ENCODE results near the gene ZNF521.

The ZNF521 gene

GRCh38 chr18:25144820-25145219 is 207.1 kb downstream of the ZNF521 start:
- no peaks in the 10 kb centered on the region for H3K9me2 ChIP-seq (replicated peaks; ENCODE audit: insufficient read depth, low read length)
- H3K4me2 ChIP-seq (ENCODE audit: low read depth, low read length, poor library complexity, severe bottlenecking) = no peak overlapping the region
- TF ChIP-seq CTCF (IDR thresholded peaks at IDR 0.05; ENCODE audit: insufficient read depth, low read length, poor library complexity, severe bottlenecking) (no peak), EZH2phosphoT487 (conservative IDR thresholded peaks at IDR 0.05; ENCODE audit: low read length) (no peak)
- no peaks in the 10 kb centered on the region for H3K36me3 ChIP-seq (ENCODE audit: low read length)
- no peak overlapping the region for H3K27ac ChIP-seq (ENCODE audit: low read depth, low read length)
- H3K4me3 ChIP-seq (ENCODE audit: insufficient read depth, low read length, poor library complexity, severe bottlenecking) = no peak overlapping the region
- no peaks in the 10 kb centered on the region for H4K20me1 ChIP-seq (ENCODE audit: low read depth, low read length)
- H3K79me2 ChIP-seq (ENCODE audit: insufficient read depth, low read length) = no peaks in the 10 kb centered on the region
- H3K27me3 ChIP-seq (ENCODE audit: low read length) = no peaks in the 10 kb centered on the region
- no peaks in the 10 kb centered on the region for H3K9me3 ChIP-seq (ENCODE audit: insufficient read depth, low read length)
- H3F3A ChIP-seq (ENCODE audit: insufficient read depth) = no peaks in the 10 kb centered on the region
- no peak overlapping the region for H3K9ac ChIP-seq (ENCODE audit: low read length)
- H2AFZ ChIP-seq (ENCODE audit: low read depth, low read length, severe bottlenecking) = no peak overlapping the region

- no peak overlapping the region for H3K9ac ChIP-seq (ENCODE audit: low read length)
- H3K4me3 ChIP-seq (ENCODE audit: insufficient read depth, low read length, poor library complexity, severe bottlenecking) = no peak overlapping the region
- H3K27me3 ChIP-seq (ENCODE audit: low read length) = no peaks in the 10 kb centered on the region
- no peaks in the 10 kb centered on the region for H3F3A ChIP-seq (ENCODE audit: insufficient read depth)
- H3K9me2 ChIP-seq (replicated peaks; ENCODE audit: insufficient read depth, low read length) = no peaks in the 10 kb centered on the region
- no peaks in the 10 kb centered on the region for H4K20me1 ChIP-seq (ENCODE audit: low read depth, low read length)
- no peaks in the 10 kb centered on the region for H3K9me3 ChIP-seq (ENCODE audit: insufficient read depth, low read length)
- no peak overlapping the region for H3K4me2 ChIP-seq (ENCODE audit: low read depth, low read length, poor library complexity, severe bottlenecking)
- no peak overlapping the region for H2AFZ ChIP-seq (ENCODE audit: low read depth, low read length, severe bottlenecking)
- H3K36me3 ChIP-seq (ENCODE audit: low read length) = no peaks in the 10 kb centered on the region
- TF ChIP-seq EZH2phosphoT487 (conservative IDR thresholded peaks at IDR 0.05; ENCODE audit: low read length) (no peak), CTCF (IDR thresholded peaks at IDR 0.05; ENCODE audit: insufficient read depth, low read length, poor library complexity, severe bottlenecking) (no peak)
- H3K27ac ChIP-seq (ENCODE audit: low read depth, low read length) = no peak overlapping the region
- no peaks in the 10 kb centered on the region for H3K79me2 ChIP-seq (ENCODE audit: insufficient read depth, low read length)
Measured at GRCh38 chr18:25141886-25142285, 210.1 kb downstream of the ZNF521 start.

GRCh38 chr18:25141399-25141798 is 210.6 kb downstream of the ZNF521 start:
- no peaks in the 10 kb centered on the region for H3K27me3 ChIP-seq (ENCODE audit: low read length)
- no peak overlapping the region for H3K27ac ChIP-seq (ENCODE audit: low read depth, low read length)
- no peaks in the 10 kb centered on the region for H3K36me3 ChIP-seq (ENCODE audit: low read length)
- H3K4me2 ChIP-seq (ENCODE audit: low read depth, low read length, poor library complexity, severe bottlenecking) = no peak overlapping the region
- H3K9me3 ChIP-seq (ENCODE audit: insufficient read depth, low read length) = no peaks in the 10 kb centered on the region
- H2AFZ ChIP-seq (ENCODE audit: low read depth, low read length, severe bottlenecking) = no peak overlapping the region
- H3K79me2 ChIP-seq (ENCODE audit: insufficient read depth, low read length) = no peaks in the 10 kb centered on the region
- H3F3A ChIP-seq (ENCODE audit: insufficient read depth) = no peaks in the 10 kb centered on the region
- no peaks in the 10 kb centered on the region for H4K20me1 ChIP-seq (ENCODE audit: low read depth, low read length)
- no peak overlapping the region for H3K4me3 ChIP-seq (ENCODE audit: insufficient read depth, low read length, poor library complexity, severe bottlenecking)
- H3K9me2 ChIP-seq (replicated peaks; ENCODE audit: insufficient read depth, low read length) = no peaks in the 10 kb centered on the region
- no peak overlapping the region for H3K9ac ChIP-seq (ENCODE audit: low read length)
- TF ChIP-seq EZH2phosphoT487 (conservative IDR thresholded peaks at IDR 0.05; ENCODE audit: low read length) (no peak), CTCF (IDR thresholded peaks at IDR 0.05; ENCODE audit: insufficient read depth, low read length, poor library complexity, severe bottlenecking) (no peak)

GRCh38 chr18:25140962-25141308 is 211.0 kb downstream of the ZNF521 start:
- no peaks in the 10 kb centered on the region for H3K36me3 ChIP-seq (ENCODE audit: low read length)
- no peaks in the 10 kb centered on the region for H3K9me3 ChIP-seq (ENCODE audit: insufficient read depth, low read length)
- no peak overlapping the region for H3K4me3 ChIP-seq (ENCODE audit: insufficient read depth, low read length, poor library complexity, severe bottlenecking)
- no peaks in the 10 kb centered on the region for H3F3A ChIP-seq (ENCODE audit: insufficient read depth)
- H3K9me2 ChIP-seq (replicated peaks; ENCODE audit: insufficient read depth, low read length) = no peaks in the 10 kb centered on the region
- H3K9ac ChIP-seq (ENCODE audit: low read length) = no peak overlapping the region
- TF ChIP-seq EZH2phosphoT487 (conservative IDR thresholded peaks at IDR 0.05; ENCODE audit: low read length) (no peak), CTCF (IDR thresholded peaks at IDR 0.05; ENCODE audit: insufficient read depth, low read length, poor library complexity, severe bottlenecking) (no peak)
- H4K20me1 ChIP-seq (ENCODE audit: low read depth, low read length) = no peaks in the 10 kb centered on the region
- H3K4me2 ChIP-seq (ENCODE audit: low read depth, low read length, poor library complexity, severe bottlenecking) = no peak overlapping the region
- no peaks in the 10 kb centered on the region for H3K27me3 ChIP-seq (ENCODE audit: low read length)
- no peak overlapping the region for H2AFZ ChIP-seq (ENCODE audit: low read depth, low read length, severe bottlenecking)
- H3K79me2 ChIP-seq (ENCODE audit: insufficient read depth, low read length) = no peaks in the 10 kb centered on the region
- H3K27ac ChIP-seq (ENCODE audit: low read depth, low read length) = no peak overlapping the region

All from SU-DHL-6 (cell line).